Measurements from ENCODE around the gene PCA3.
"Not testable (repeated sequence)": the region's sequence is repeated elsewhere in the genome, so short reads cannot be mapped to it uniquely, and the experiment has no call there.

The PCA3 gene

GRCh38 chr9:76732341-76732958 is 31.8 kb upstream of the PCA3 start:
- Histone ChIP-seq H3K4me3 (ENCODE audit: low read depth in 1 of 2, low read length in 2 of 2) (no peak overlapping the region), H3K9me3 (ENCODE audit: low read length) (no peaks in the 10 kb centered on the region), H3K9ac (ENCODE audit: low read length) (no peak overlapping the region), H3K27ac (ENCODE audit: low read depth, low read length) (no peak overlapping the region), H3K27me3 (ENCODE audit: control insufficient read depth in 1 of 2, insufficient read depth in 2 of 2, low read length in 2 of 2) (no peaks in the 10 kb centered on the region), H3K36me3 (ENCODE audit: insufficient read depth, low read length) (no peaks in the 10 kb centered on the region), H3K4me1 (ENCODE audit: insufficient read depth, low read length) (no peaks in the 10 kb centered on the region)

GRCh38 chr9:76733096-76733495 is 31.1 kb upstream of the PCA3 start:
- no peak overlapping the region for H3K9ac ChIP-seq (ENCODE audit: low read length)
- no peak overlapping the region for H3K4me3 ChIP-seq (ENCODE audit: low read depth in 1 of 2, low read length in 2 of 2)
- no peaks in the 10 kb centered on the region for H3K4me1 ChIP-seq (ENCODE audit: insufficient read depth, low read length)
- H3K9me3 ChIP-seq (ENCODE audit: low read length) = no peaks in the 10 kb centered on the region
- H3K27ac ChIP-seq (ENCODE audit: low read depth, low read length) = no peak overlapping the region
- no peaks in the 10 kb centered on the region for H3K27me3 ChIP-seq (ENCODE audit: control insufficient read depth in 1 of 2, insufficient read depth in 2 of 2, low read length in 2 of 2)
- no peaks in the 10 kb centered on the region for H3K36me3 ChIP-seq (ENCODE audit: insufficient read depth, low read length)

GRCh38 chr9:76734716-76735115 is 29.5 kb upstream of the PCA3 start:
- H3K9ac ChIP-seq (ENCODE audit: low read length) = no peak overlapping the region
- H3K27ac ChIP-seq (ENCODE audit: low read depth, low read length) = no peak overlapping the region
- H3K4me3 ChIP-seq (ENCODE audit: low read depth in 1 of 2, low read length in 2 of 2) = no peak overlapping the region
- H3K36me3 ChIP-seq (ENCODE audit: insufficient read depth, low read length) = peaks cover 6% of the 10 kb centered on the region
- no peaks in the 10 kb centered on the region for H3K9me3 ChIP-seq (ENCODE audit: low read length)
- H3K27me3 ChIP-seq (ENCODE audit: control insufficient read depth in 1 of 2, insufficient read depth in 2 of 2, low read length in 2 of 2) = no peaks in the 10 kb centered on the region
- H3K4me1 ChIP-seq (ENCODE audit: insufficient read depth, low read length) = no peaks in the 10 kb centered on the region

- H3K27ac ChIP-seq (ENCODE audit: low read depth, low read length) = no peak overlapping the region
- H3K4me1 ChIP-seq (ENCODE audit: insufficient read depth, low read length) = no peaks in the 10 kb centered on the region
- no peak overlapping the region for H3K4me3 ChIP-seq (ENCODE audit: low read depth in 1 of 2, low read length in 2 of 2)
Measured at GRCh38 chr9:76737154-76737902, 26.9 kb upstream of the PCA3 start.

GRCh38 chr9:76738402-76738801 is 25.8 kb upstream of the PCA3 start:
- H3K27ac ChIP-seq (ENCODE audit: low read depth, low read length) = no peak overlapping the region
- no peaks in the 10 kb centered on the region for H3K9me3 ChIP-seq (ENCODE audit: low read length)
- peaks cover 6% of the 10 kb centered on the region for H3K36me3 ChIP-seq (ENCODE audit: insufficient read depth, low read length)
- H3K27me3 ChIP-seq (ENCODE audit: control insufficient read depth in 1 of 2, insufficient read depth in 2 of 2, low read length in 2 of 2) = no peaks in the 10 kb centered on the region
- H3K9ac ChIP-seq (ENCODE audit: low read length) = no peak overlapping the region
- H3K4me1 ChIP-seq (ENCODE audit: insufficient read depth, low read length) = no peaks in the 10 kb centered on the region
- no peak overlapping the region for H3K4me3 ChIP-seq (ENCODE audit: low read depth in 1 of 2, low read length in 2 of 2)

More at GRCh38 chr9:76737154-76737902, 26.9 kb upstream of the PCA3 start:
- Histone ChIP-seq H3K9me3 (ENCODE audit: low read length) (no peaks in the 10 kb centered on the region), H3K9ac (ENCODE audit: low read length) (no peak overlapping the region), H3K27me3 (ENCODE audit: control insufficient read depth in 1 of 2, insufficient read depth in 2 of 2, low read length in 2 of 2) (no peaks in the 10 kb centered on the region), H3K36me3 (ENCODE audit: insufficient read depth, low read length) (peaks cover 6% of the 10 kb centered on the region)

GRCh38 chr9:76741524-76741923 is 22.7 kb upstream of the PCA3 start:
- Histone ChIP-seq H3K36me3 (ENCODE audit: insufficient read depth, low read length) (peaks cover 6% of the 10 kb centered on the region), H3K27ac (ENCODE audit: low read depth, low read length) (no peak overlapping the region), H3K9ac (ENCODE audit: low read length) (no peak overlapping the region)

GRCh38 chr9:76742890-76743289 is 21.3 kb upstream of the PCA3 start:
- not testable (repeated sequence) for H3K9ac ChIP-seq (ENCODE audit: low read length); H3K9me3 ChIP-seq (ENCODE audit: low read length); H3K27me3 ChIP-seq (ENCODE audit: control insufficient read depth in 1 of 2, insufficient read depth in 2 of 2, low read length in 2 of 2); H3K27ac ChIP-seq (ENCODE audit: low read depth, low read length); H3K4me3 ChIP-seq (ENCODE audit: low read depth in 1 of 2, low read length in 2 of 2); H3K36me3 ChIP-seq (ENCODE audit: insufficient read depth, low read length)
- peaks cover 13% of the 10 kb centered on the region for H3K4me1 ChIP-seq (ENCODE audit: insufficient read depth, low read length)

More at GRCh38 chr9:76741524-76741923, 22.7 kb upstream of the PCA3 start:
- H3K4me3 ChIP-seq (ENCODE audit: low read depth in 1 of 2, low read length in 2 of 2) = no peak overlapping the region
- peaks cover 13% of the 10 kb centered on the region for H3K4me1 ChIP-seq (ENCODE audit: insufficient read depth, low read length)
- H3K9me3 ChIP-seq (ENCODE audit: low read length) = no peaks in the 10 kb centered on the region
- no peaks in the 10 kb centered on the region for H3K27me3 ChIP-seq (ENCODE audit: control insufficient read depth in 1 of 2, insufficient read depth in 2 of 2, low read length in 2 of 2)

GRCh38 chr9:76743931-76744330 is 20.3 kb upstream of the PCA3 start:
- Histone ChIP-seq H3K4me1 (ENCODE audit: insufficient read depth, low read length) (peaks cover 13% of the 10 kb centered on the region), H3K9ac (ENCODE audit: low read length) (no peak overlapping the region), H3K4me3 (ENCODE audit: low read depth in 1 of 2, low read length in 2 of 2) (no peak overlapping the region), H3K27me3 (ENCODE audit: control insufficient read depth in 1 of 2, insufficient read depth in 2 of 2, low read length in 2 of 2) (no peaks in the 10 kb centered on the region), H3K27ac (ENCODE audit: low read depth, low read length) (no peak overlapping the region), H3K36me3 (ENCODE audit: insufficient read depth, low read length) (peaks cover under 1% of the 10 kb centered on the region), H3K9me3 (ENCODE audit: low read length) (no peaks in the 10 kb centered on the region)

GRCh38 chr9:76744336-76744735 is 19.9 kb upstream of the PCA3 start:
- no peaks in the 10 kb centered on the region for H3K9me3 ChIP-seq (ENCODE audit: low read length)
- H3K9ac ChIP-seq (ENCODE audit: low read length) = no peak overlapping the region
- peaks cover 13% of the 10 kb centered on the region for H3K4me1 ChIP-seq (ENCODE audit: insufficient read depth, low read length)
- no peak overlapping the region for H3K27ac ChIP-seq (ENCODE audit: low read depth, low read length)
- no peaks in the 10 kb centered on the region for H3K27me3 ChIP-seq (ENCODE audit: control insufficient read depth in 1 of 2, insufficient read depth in 2 of 2, low read length in 2 of 2)
- H3K4me3 ChIP-seq (ENCODE audit: low read depth in 1 of 2, low read length in 2 of 2) = no peak overlapping the region
- H3K36me3 ChIP-seq (ENCODE audit: insufficient read depth, low read length) = no peaks in the 10 kb centered on the region

GRCh38 chr9:76751001-76751400 is 13.2 kb upstream of the PCA3 start:
- Histone ChIP-seq H3K36me3 (ENCODE audit: insufficient read depth, low read length) (no peaks in the 10 kb centered on the region), H3K4me3 (ENCODE audit: low read depth in 1 of 2, low read length in 2 of 2) (no peak overlapping the region), H3K4me1 (ENCODE audit: insufficient read depth, low read length) (peaks cover 6% of the 10 kb centered on the region), H3K27ac (ENCODE audit: low read depth, low read length) (no peak overlapping the region), H3K27me3 (ENCODE audit: control insufficient read depth in 1 of 2, insufficient read depth in 2 of 2, low read length in 2 of 2) (no peaks in the 10 kb centered on the region), H3K9me3 (ENCODE audit: low read length) (no peaks in the 10 kb centered on the region), H3K9ac (ENCODE audit: low read length) (no peak overlapping the region)

GRCh38 chr9:76756268-76756640 is 8.0 kb upstream of the PCA3 start:
- no peaks in the 10 kb centered on the region for H3K27me3 ChIP-seq (ENCODE audit: control insufficient read depth in 1 of 2, insufficient read depth in 2 of 2, low read length in 2 of 2)

More at GRCh38 chr9:76756268-76756640, 8.0 kb upstream of the PCA3 start:
- Histone ChIP-seq H3K4me1 (ENCODE audit: insufficient read depth, low read length) (peaks cover 5% of the 10 kb centered on the region), H3K36me3 (ENCODE audit: insufficient read depth, low read length) (no peaks in the 10 kb centered on the region), H3K9me3 (ENCODE audit: low read length) (no peaks in the 10 kb centered on the region), H3K4me3 (ENCODE audit: low read depth in 1 of 2, low read length in 2 of 2) (no peak overlapping the region), H3K27ac (ENCODE audit: low read depth, low read length) (no peak overlapping the region), H3K9ac (ENCODE audit: low read length) (no peak overlapping the region)
